ENCODE data around the gene TOM1L2.

DNA sequence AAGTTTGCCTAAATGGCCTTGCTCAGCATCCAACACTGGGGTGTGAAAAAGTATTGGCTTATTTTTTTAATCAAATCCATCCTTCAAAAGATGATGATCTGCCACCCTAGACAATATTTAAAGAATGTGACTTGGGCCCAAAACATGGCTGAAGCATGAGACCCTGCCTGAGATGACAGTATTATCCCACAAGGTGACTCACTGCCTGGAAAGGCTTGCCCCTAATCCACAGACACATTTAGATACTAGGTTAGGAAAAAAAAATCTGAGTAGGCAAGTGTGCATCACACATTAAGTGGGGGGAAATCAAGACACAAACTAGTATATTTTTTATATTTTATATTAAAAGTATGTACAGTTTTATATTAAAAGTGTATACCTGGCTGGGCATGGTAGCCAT, 38.4 kb downstream of the TOM1L2 start:
- TF ChIP-seq RAD21 (IDR thresholded peaks at IDR 0.05; ENCODE audit: low read depth) = no peak
- TF ChIP-seq EP300 (IDR thresholded peaks at IDR 0.05; ENCODE audit: borderline replicate concordance) = no peak
- no peak for TF ChIP-seq EGR1 (IDR thresholded peaks at IDR 0.05)
- TF ChIP-seq CEBPB (IDR thresholded peaks at IDR 0.05) = no peak
- TF ChIP-seq TAF1 (IDR thresholded peaks at IDR 0.05; ENCODE audit: low read depth) = no peak
- TF ChIP-seq TCF12 (IDR thresholded peaks at IDR 0.05; ENCODE audit: low read depth) = no peak
- TF ChIP-seq, protein P1, sequence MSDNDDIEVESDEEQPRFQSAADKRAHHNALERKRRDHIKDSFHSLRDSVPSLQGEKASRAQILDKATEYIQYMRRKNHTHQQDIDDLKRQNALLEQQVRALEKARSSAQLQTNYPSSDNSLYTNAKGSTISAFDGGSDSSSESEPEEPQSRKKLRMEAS (IDR thresholded peaks at IDR 0.05) = no peak
- TF ChIP-seq, protein P2, sequence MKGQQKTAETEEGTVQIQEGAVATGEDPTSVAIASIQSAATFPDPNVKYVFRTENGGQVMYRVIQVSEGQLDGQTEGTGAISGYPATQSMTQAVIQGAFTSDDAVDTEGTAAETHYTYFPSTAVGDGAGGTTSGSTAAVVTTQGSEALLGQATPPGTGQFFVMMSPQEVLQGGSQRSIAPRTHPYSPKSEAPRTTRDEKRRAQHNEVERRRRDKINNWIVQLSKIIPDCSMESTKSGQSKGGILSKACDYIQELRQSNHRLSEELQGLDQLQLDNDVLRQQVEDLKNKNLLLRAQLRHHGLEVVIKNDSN (IDR thresholded peaks at IDR 0.05) = no peak
- TF ChIP-seq YY1 (IDR thresholded peaks at IDR 0.05; ENCODE audit: low read depth) = no peak
- no peak for TF ChIP-seq FOXM1 (IDR thresholded peaks at IDR 0.05; ENCODE audit: borderline replicate concordance, low read depth)
- TF ChIP-seq, protein P3, sequence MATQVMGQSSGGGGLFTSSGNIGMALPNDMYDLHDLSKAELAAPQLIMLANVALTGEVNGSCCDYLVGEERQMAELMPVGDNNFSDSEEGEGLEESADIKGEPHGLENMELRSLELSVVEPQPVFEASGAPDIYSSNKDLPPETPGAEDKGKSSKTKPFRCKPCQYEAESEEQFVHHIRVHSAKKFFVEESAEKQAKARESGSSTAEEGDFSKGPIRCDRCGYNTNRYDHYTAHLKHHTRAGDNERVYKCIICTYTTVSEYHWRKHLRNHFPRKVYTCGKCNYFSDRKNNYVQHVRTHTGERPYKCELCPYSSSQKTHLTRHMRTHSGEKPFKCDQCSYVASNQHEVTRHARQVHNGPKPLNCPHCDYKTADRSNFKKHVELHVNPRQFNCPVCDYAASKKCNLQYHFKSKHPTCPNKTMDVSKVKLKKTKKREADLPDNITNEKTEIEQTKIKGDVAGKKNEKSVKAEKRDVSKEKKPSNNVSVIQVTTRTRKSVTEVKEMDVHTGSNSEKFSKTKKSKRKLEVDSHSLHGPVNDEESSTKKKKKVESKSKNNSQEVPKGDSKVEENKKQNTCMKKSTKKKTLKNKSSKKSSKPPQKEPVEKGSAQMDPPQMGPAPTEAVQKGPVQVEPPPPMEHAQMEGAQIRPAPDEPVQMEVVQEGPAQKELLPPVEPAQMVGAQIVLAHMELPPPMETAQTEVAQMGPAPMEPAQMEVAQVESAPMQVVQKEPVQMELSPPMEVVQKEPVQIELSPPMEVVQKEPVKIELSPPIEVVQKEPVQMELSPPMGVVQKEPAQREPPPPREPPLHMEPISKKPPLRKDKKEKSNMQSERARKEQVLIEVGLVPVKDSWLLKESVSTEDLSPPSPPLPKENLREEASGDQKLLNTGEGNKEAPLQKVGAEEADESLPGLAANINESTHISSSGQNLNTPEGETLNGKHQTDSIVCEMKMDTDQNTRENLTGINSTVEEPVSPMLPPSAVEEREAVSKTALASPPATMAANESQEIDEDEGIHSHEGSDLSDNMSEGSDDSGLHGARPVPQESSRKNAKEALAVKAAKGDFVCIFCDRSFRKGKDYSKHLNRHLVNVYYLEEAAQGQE (IDR thresholded peaks at IDR 0.05; ENCODE audit: low read depth) = no peak
- TF ChIP-seq NFIC (IDR thresholded peaks at IDR 0.05) = no peak
- TF ChIP-seq CREB1 (IDR thresholded peaks at IDR 0.05; ENCODE audit: low read depth) = no peak

Measured in Ishikawa (cell line).